Hepatocyte (in vitro differentiated cells): ENCODE measurements around the gene SPEG. TPM values are rescaled to one million over a fixed set of nuclear protein-coding genes. Genes with fewer than 3 reads are reported as not detected.

Experiments
- DNase-seq: peaks from one replicate; pipeline ENCODE4 v3.0.0-alpha.2; 2016; ENCODE audit warnings: low spot score
- H2AFZ ChIP-seq: fragments of 200-600 bp; sonication (generic); 2 replicates; pipeline ENCODE4 v1.6.0; 2016; ENCODE audit warnings: antibody characterized with exemption, mild to moderate bottlenecking
- H3K27ac ChIP-seq: fragments of 200-600 bp; sonication (generic); 2 replicates; pipeline ENCODE4 v1.5.1; 2016; ENCODE audit warnings: mild to moderate bottlenecking
- H3K27me3 ChIP-seq: fragments of 200-600 bp; sonication (generic); 2 replicates; pipeline ENCODE4 v1.6.1; 2016
- H3K36me3 ChIP-seq: fragments of 200-600 bp; sonication (generic); replicated peaks from 2 replicates; pipeline ENCODE4 v1.5.1; 2016; ENCODE audit warnings: low read depth; ENCODE audit not compliant: insufficient read depth
- H3K4me1 ChIP-seq: fragments of 200-600 bp; sonication (generic); 2 replicates; pipeline ENCODE4 v1.5.1; 2016; ENCODE audit warnings: mild to moderate bottlenecking, moderate library complexity; ENCODE audit not compliant: insufficient read depth
- H3K4me2 ChIP-seq: fragments of 200-600 bp; sonication (generic); 2 replicates; pipeline ENCODE4 v1.6.0; 2016
- H3K4me3 ChIP-seq: fragments of 200-600 bp; sonication (generic); 2 replicates; pipeline ENCODE4 v1.5.1; 2016; ENCODE audit warnings: mild to moderate bottlenecking
- H3K79me2 ChIP-seq: fragments of 200-600 bp; sonication (generic); 2 replicates; pipeline ENCODE4 v1.6.0; 2017; ENCODE audit warnings: mild to moderate bottlenecking
- H3K9me2 ChIP-seq: fragments of 200-600 bp; sonication (generic); replicated peaks from 2 replicates; pipeline ENCODE4 v1.6.0; 2017; ENCODE audit warnings: mild to moderate bottlenecking; ENCODE audit not compliant: insufficient read depth
- H3K9me3 ChIP-seq: fragments of 200-600 bp; sonication (generic); 2 replicates; pipeline ENCODE4 v1.5.1; 2016; ENCODE audit warnings: low read depth, mild to moderate bottlenecking
- H4K20me1 ChIP-seq: fragments of 200-600 bp; sonication (generic); 2 replicates; pipeline ENCODE4 v1.6.0; 2016; ENCODE audit warnings: mild to moderate bottlenecking; ENCODE audit not compliant: insufficient read depth, poor library complexity, severe bottlenecking
- EZH2 ChIP-seq: fragments of 200-600 bp; sonication (generic); IDR thresholded peaks from 2 replicates; pipeline ENCODE4 v1.6.1; 2016; ENCODE audit warnings: antibody characterized with exemption, mild to moderate bottlenecking, borderline replicate concordance
- EZH2phosphoT487 ChIP-seq: fragments of 200-600 bp; sonication (generic); IDR thresholded peaks from one replicate; pipeline ENCODE4 v1.6.1; 2018; ENCODE audit warnings: antibody characterized with exemption, mild to moderate bottlenecking, low read depth, moderate library complexity; ENCODE audit not compliant: unreplicated experiment, severe bottlenecking
- WGBS: methylation state at CpG from one replicate; pipeline ENCODE4 v1.1.6; 2016; ENCODE audit warnings: low lambda C conversion rate; ENCODE audit errors: missing lambda C conversion rate; 5-methylcytosine and 5-hydroxymethylcytosine counted together
- polyA plus RNA-seq: library from polyadenylated mRNA; unstranded; fragments of >200 nt; fragmentation: Nextera tagmentation; extraction: Ambion mirVana; gene quantifications from 2 replicates; pipeline ENCODE4 v1.2.1, GENCODE V29; 2016
- total RNA-seq: library from RNA; depleted of rRNA; stranded (reverse); fragments of >200 nt; gene quantifications from 2 replicates; pipeline ENCODE4 v1.2.3, GENCODE V29; 2014
- TF ChIP-seq, protein P1 (sequence below): fragments of 200-600 bp; sonication (generic); IDR thresholded peaks from 2 replicates; pipeline ENCODE4 v1.5.1; 2016; ENCODE audit warnings: antibody characterized with exemption, mild to moderate bottlenecking; ENCODE audit not compliant: poor library complexity

Gene SPEG
- total and polyA plus RNA-seq, 2 experiments from 2014 or later = 21.6 to 40.0 TPM

DNA sequence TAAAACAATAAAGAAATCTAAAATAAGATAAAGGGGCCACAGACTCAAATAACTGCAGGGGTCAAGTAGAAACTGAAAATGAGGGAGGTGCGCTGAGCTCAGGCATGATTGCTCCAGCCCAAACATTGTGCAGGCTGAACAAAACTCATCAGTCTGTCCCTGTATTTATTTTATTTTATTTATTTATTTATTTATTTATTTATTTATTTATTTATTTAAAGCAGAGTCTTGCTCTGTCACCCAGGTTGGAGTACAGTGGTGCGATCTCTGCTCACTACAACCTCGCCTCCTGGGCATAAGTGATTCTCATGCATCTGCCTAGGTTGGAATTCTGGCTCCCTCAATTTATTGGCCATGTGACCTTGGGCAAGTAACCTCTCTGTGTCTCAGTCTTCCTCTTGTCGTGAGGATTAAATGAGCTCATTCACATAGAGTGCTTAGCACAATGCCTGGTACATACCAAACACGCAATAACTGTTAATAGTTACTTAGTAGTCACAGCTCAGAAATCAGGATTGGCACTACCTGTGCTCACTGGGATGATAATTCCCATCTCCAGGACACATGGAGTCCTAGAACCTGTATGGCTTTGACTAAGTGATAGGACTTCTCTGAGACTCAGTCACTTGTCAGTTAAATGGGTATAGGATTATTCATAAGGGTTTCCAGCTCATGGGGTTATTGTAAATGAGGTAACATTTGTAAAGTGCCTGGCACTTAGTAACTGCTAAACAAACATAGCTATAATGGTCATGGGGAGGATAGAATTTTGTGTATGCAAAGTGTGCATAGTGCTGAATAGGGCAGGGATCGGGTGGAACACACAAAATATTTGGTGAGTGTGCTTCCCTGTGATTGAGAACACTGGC is 6.0 kb downstream of the SPEG start:
- Histone ChIP-seq H3K9me2 (no peaks in the 10 kb centered on the region), H3K79me2 (no peaks in the 10 kb centered on the region), H3K27me3 (peaks cover 8% of the 10 kb centered on the region), H3K27ac (no peak overlapping the region), H3K36me3 (no peaks in the 10 kb centered on the region), H4K20me1 (no peaks in the 10 kb centered on the region), H3K4me1 (peaks cover 24% of the 10 kb centered on the region), H3K4me3 (no peak overlapping the region), H3K4me2 (peak overlapping the region; percentile 99), H2AFZ (no peak overlapping the region), H3K9me3 (no peaks in the 10 kb centered on the region)
- DNase-seq = no peak
- 78% methylated on average over 6 of the region's 6 CpGs for WGBS
- TF ChIP-seq, protein P1, sequence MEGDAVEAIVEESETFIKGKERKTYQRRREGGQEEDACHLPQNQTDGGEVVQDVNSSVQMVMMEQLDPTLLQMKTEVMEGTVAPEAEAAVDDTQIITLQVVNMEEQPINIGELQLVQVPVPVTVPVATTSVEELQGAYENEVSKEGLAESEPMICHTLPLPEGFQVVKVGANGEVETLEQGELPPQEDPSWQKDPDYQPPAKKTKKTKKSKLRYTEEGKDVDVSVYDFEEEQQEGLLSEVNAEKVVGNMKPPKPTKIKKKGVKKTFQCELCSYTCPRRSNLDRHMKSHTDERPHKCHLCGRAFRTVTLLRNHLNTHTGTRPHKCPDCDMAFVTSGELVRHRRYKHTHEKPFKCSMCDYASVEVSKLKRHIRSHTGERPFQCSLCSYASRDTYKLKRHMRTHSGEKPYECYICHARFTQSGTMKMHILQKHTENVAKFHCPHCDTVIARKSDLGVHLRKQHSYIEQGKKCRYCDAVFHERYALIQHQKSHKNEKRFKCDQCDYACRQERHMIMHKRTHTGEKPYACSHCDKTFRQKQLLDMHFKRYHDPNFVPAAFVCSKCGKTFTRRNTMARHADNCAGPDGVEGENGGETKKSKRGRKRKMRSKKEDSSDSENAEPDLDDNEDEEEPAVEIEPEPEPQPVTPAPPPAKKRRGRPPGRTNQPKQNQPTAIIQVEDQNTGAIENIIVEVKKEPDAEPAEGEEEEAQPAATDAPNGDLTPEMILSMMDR = no peak
- no peak for TF ChIP-seq EZH2phosphoT487

DNA sequence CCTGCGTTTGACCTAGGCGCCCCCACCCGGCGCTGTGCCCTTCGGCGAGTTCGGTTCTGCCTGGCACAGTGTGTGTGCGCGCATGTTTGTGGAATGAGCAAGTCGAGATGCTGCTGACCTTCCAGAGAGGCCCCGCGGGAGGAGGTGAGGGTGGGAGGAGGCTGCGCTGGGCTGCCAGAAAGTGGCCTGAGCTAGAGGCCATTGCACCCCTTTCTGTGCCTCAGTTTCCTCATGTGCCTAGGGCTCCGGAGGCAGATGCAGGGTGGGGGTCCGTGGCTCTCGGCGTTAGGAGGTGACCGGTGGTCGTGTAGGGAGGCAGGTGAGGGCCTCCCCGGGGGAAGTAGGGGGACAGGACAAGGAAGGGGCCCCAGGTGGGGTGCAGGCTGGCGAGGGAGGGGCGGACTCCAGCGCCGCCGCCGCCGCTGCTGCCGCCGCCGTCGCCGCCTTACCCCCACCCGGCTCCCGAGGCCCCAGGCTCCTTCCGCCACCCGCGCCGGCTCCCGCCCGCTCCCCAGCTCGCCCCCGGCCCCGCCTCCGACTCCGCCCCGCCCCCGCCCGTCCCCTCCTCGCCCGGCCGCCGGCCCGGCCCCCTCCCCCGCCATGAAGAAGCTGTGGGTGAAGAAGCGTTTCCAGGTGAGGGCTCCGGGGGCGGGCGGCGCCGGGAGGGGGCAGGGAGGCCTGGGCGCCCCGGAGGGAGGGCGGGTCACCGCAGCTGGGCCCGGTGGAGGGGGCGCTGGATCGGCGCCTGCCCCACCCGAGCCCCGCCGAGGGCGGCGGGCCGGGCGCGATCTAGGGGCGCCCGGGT is 7.0 kb downstream of the SPEG start:
- Histone ChIP-seq H2AFZ (peak overlapping the region; percentile 88), H3K36me3 (no peaks in the 10 kb centered on the region), H3K27ac (peak overlapping the region; percentile 69), H3K9me3 (no peaks in the 10 kb centered on the region), H3K4me2 (peak overlapping the region; percentile 99), H4K20me1 (no peaks in the 10 kb centered on the region), H3K4me3 (peak overlapping the region; percentile 88), H3K9me2 (no peaks in the 10 kb centered on the region), H3K27me3 (no peaks in the 10 kb centered on the region), H3K79me2 (no peaks in the 10 kb centered on the region), H3K4me1 (peaks cover 24% of the 10 kb centered on the region)
- WGBS = 3% methylated on average over 20 of the region's 78 CpGs
- TF ChIP-seq EZH2 (no peak), EZH2phosphoT487 (no peak)
- TF ChIP-seq, protein P1 = no peak
- peak; percentile 82 for DNase-seq

DNA sequence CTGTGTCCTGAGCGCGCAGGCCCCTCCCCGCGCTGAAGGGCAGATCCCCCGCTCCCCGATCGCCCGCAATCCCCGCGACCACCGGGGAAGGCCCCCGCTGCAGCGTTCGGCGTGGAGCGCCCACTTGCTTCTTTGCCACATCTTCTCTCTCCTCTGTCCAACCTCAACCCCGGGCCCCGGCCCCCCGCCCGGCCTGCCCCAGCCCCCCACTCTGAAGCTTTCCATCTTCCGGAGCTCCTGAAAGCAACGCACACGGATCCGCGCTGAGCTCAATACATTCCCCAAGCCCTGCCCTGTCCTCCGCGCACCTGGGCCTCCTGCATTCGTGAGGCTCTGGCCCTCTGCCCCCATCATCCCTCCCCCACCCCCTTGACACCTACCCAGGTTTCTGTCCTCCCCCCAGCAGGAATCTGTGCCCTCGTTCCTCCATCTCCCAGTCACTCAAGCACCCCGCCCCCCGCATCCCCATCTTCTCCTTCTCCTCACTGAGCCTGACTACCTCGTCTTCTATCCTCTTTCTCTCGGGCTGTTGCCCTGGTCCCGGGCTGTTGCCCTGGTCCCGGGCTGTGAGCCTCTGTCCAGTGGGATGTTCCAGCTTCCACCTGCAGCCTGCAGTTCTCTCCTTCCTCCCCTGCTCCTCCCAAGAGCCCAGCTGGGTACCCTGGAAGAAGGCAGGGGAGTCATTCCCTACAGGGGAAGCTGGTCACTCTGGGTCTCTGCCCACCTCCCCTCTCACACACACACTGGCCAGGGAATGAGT is 7.8 kb downstream of the SPEG start:
- H3K4me3 ChIP-seq = peak overlapping the region; percentile 88

More for the DNA sequence above, 7.8 kb downstream of the SPEG start:
- Histone ChIP-seq H3K27ac (peak overlapping the region; percentile 37), H3K4me1 (peaks cover 24% of the 10 kb centered on the region), H3K9me2 (no peaks in the 10 kb centered on the region), H3K9me3 (no peaks in the 10 kb centered on the region), H3K79me2 (no peaks in the 10 kb centered on the region), H3K36me3 (no peaks in the 10 kb centered on the region), H2AFZ (peak overlapping the region; percentile 52), H3K27me3 (peaks cover 2% of the 10 kb centered on the region), H4K20me1 (no peaks in the 10 kb centered on the region), H3K4me2 (peak overlapping the region; percentile 99)
- 8% methylated on average over 15 of the region's 35 CpGs for WGBS
- no peak for DNase-seq
- TF ChIP-seq, protein P1 = no peak
- TF ChIP-seq EZH2phosphoT487 (no peak), EZH2 (no peak)
